Bone marrow (tissue), 2 donors: ENCODE measurements around the gene VGF.

Source experiments
- DNase-seq, 2 donors: peaks; one replicate each; lab custom pipeline; 2025; lab: John Stamatoyannopoulos, UW

Gene VGF

DNA sequence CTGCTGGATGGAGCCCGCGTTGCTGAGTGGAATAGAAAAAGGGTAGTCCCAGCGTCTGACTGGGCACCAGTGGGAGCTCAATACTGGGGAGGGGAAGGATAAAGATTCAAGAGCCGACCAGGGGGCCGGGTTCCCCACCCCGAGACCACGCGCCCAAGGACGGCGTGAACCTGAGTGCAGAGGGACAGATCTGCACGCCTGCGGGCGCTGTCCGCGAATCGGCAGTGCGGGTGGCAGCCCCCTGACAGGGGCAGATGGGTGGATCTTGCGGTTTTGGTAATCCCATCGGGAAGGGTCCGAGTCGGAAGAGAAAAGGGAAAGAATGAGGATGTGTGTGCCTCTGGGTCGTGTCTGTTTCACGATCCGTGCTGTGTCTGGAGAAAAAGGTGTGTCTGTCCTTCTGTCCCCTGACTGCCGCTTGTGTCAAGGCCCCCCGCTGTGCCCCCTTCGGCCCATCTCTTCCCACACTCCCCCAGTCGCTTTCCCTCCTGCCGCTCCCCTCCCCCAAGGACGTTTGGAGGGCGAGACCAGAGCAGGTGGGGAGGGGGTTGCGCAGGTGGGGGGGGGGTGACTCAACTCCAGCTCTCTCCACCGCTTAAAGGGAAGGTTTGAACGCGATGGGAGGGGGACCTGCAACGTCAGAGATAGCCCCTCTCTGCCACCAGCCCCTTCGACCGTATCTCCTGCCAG, 734 bp upstream of the VGF start:
- DNase-seq = no peak

DNA sequence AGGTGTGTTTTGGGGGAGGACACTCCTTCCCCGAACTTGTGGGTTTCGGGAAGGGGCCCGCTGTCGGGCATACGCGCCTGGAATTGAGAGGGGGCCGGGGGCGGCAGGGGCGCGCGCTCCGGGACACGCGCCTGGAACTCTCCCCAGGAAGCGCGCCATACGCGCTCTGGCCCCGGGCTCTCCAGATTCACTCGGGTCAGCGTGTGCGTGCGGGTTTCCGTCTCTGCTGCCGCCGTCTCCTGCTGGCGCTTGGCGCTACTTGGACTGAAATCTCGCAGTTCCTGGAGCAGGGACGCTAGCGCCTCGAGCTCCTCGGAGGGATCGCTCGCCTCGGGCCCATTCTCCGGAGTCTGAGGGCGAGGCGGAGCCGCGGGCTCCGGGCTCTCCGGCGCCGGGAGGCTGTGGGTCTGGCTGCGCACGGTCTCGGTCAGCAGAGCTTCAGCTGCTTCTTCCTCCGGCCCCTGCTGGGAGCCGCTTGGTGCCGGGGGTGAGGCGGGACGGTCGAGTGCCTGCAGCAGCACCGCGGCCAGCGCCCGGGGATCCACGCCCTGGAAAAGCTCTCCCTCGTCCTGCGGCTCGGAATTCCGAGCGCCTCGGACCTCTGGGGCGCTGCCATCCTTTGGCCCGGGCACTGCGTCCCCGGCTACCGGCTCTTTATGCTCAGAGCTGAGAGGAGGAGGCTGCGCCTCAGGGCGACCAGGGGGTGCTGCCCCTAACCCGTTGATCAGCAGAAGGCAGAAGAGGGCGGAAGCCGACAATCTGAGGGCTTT, 1.1 kb downstream of the VGF start:
- DNase-seq = no peak

DNA sequence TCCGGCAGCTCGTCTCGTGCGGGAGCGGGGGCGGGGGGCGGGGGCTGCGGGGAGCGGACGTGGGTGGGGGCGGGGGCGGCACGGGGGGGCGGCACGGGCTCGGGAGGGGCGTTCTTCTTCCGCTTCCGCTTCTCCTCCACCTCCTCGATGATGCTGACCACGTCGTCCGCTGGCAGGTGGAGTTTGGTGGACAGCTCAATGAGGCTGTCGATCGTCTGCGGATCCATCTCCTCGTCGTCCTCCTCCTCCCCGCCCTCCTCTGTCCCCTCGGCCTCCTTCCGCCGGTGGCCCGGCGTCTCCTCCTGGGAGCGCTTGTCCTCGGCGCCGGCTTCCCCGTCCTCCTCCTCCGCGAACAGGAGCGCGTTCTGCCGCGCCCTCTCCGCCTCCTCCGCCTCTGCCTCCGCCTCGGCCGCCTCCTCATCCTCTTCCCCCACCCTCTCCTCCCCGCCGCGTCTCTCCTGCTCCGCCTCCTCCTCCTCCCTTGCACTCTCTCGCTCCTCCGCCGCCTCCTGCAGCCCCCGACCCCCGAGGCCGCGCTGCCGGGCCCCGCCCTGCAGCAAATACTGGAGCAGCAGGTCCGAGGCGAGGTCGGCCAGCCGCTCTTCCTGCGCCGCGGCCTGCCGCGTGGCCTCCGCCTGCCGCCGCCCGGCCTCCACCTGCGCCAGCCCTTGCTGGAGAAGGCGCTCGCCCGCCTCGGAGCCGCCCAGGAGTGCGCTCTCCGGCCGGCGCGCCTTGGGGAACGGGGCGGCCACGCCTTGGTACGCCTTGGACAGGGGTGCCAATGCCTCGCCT, 1.9 kb downstream of the VGF start:
- DNase-seq = no peak

DNA sequence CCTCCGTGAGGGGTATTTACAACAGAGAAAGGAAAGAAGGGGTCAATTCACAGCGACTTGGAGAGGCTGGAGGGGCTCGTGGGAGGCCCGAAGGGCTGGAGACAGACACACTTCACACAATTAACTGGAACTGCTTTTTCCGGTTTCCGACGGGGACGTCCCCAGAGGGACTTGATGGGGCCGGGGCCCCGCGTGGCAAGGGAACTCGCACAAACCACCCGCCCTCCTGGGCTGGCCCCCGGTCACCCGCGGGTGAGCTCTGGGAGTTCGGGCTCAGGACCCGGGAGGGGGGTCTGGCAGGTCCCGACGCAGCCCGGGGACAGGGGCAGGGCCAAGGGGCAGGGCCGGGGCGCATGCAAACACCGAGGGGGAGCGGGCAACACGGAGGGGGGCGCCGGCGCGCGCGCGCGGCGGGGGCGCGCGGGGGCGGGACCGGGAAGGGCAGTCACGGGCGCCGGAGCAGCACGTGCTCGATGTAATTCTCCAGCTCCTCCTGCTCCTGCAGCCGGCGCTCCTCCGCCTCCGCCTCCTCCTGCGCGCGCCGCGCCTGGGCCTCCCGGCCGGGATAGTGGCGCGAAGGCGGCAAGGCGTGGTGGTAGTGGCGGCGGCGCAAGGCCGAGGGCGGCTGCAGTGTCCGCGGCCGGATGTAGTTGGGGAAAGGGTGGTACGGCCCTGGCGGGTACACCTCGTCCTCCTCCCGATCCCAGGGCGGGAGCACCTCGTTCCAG, 2.7 kb downstream of the VGF start:
- DNase-seq = no peak

DNA sequence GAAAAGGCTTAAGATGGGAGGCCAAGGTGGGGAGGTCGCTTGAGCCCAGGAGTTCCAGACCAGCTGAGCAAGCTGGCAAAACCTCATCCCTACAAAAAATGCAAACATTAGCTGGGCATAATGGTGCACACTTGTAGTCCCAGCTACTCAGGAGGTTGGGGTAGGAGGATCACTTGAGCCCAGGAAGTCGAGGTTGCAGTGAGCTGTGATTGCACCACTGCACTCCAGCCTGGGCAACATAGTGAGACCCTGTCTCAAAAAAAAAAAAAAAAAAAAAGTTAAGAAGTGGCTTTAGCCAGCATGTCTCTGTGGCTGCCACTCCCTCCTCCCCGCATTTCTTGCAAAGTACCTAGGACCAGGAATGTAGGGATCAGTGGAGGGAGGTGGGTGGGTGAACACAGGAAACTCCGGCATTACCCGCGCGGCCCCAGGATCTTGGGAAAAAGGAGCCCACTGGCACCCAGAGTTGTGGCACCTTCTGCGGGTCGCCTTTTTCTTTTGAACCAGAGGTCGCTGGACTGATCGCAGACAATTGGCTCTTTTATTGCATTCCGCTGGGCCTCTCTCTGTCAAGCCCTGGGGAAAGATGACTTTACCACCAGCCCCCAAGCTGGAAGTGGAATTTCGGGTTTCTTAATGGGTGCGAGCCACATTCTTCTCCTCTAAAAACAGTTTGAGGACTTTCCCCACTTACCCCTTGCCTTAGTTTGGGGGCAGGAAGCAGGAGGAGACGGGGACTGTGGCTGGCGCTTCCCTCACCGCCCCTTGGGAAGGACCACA, 3.5 kb downstream of the VGF start:
- DNase-seq = no peak

DNA sequence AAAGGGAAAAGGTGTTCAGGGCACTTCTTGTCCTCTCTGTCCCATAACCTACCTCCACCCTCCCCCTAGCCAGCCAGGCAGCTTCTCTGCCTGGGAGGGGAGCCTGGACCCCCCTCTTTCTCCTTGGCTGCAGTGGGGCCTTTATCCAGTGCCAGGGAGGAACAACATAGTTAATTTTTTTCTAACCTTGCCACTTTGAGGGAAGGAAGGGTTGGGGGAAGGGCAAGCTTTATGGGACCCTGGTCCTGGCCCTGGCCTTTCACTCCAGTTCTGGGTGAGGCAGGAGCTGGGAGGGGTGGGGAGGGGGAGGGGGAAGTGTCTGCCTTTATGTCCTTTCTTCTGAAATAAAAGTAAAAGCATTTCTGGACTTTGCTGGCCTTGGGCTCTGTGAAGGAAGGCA, 4.5 kb downstream of the VGF start:
- no peak for DNase-seq

DNA sequence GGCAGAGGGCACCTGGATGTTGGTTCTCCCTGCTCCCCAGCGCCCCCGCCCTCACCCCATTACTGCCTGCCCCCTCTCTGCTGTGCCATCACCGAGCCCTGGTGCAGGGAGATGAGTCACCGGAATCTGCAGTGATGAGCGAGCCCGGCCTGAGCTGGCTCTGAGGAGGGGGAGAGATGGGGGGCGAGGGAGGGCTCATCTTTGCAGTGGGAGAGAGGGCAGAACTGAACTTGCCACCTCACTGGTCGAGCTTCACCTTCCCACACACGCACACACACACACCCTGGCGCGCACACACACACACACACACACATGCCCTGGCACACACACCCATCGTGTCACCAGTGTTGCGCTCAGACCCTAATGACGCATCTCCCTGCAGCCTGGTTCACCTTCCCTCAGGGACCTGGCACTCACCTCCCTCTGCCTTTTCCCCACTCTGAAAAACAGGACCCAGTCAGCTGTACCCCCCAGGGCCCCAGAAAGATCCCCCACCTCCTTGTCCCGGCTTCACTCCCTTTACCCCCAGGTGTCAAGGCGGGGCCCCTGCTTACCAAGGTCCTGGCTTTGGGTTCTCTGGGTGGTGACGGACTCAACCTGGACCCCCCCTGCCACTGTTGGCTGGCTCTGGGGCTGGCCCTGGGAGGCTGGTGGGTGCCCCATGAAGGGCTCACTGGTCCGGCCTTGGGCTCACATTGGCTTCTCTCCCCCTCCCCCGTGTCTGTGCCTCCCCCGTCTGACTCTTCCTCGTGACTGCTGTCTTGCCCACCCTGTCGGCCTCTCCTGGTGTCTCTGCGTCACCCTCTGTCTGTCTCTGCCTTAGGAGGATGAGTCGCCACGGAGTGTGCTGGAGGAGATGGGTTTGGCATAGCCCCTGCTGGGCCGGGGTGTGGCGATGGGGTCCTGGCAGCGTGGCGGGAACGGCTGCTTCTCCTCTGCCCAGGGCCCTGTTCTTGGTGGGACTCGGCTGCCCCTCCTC, 5.4 kb downstream of the VGF start:
- no peak for DNase-seq

DNA sequence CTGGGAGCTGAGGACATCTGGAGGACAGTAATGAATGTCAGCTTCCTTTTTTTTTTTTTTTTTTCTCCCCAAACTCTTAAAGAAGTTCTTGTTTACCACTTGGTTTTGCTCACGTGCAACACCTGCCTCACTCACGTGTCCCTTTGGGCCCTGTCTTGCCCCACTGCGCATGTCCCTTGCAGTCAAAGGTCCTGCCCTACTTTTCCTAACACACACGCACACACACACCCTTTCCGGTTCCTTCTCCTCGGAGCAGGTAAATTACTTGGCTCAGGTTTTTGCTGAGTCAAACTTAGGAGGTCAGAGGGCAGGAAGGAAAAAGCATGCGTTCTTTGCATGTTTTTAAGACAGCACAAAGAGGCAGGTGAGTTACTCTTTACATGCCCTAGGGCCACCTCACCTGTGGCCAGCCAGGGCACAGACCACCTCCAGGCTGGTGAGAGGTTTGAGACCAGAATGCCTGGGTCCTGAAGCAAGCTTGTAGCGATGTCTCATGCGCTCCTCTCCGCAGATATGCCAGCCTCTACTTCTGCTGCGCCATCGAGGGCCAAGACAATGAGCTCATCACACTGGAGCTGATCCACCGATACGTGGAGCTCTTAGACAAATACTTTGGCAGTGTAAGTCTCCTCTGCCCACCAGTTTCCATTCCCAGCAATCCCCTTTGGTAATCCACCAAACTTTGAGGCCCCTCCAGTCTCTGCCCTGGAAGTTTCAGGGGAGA, 8.3 kb downstream of the VGF start:
- no peak for DNase-seq

DNA sequence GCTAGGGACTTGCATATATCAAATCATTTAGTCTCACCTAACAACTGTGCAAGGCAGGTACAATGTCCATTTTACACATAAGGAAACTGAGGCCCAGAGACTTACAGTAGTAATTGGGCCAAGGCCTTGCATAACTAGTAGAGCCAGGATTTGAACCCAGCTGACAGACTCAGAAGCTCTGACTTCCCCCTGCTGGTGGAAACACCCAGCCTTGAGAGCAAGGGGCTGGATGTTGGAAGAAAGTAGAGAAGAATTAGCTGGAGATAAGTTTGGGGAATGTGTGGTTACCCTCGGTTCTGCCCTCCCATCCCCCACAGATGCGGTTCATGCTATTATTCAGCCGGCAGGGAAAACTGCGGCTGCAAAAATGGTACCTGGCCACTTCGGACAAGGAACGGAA, 9.1 kb downstream of the VGF start:
- DNase-seq = no peak

DNA sequence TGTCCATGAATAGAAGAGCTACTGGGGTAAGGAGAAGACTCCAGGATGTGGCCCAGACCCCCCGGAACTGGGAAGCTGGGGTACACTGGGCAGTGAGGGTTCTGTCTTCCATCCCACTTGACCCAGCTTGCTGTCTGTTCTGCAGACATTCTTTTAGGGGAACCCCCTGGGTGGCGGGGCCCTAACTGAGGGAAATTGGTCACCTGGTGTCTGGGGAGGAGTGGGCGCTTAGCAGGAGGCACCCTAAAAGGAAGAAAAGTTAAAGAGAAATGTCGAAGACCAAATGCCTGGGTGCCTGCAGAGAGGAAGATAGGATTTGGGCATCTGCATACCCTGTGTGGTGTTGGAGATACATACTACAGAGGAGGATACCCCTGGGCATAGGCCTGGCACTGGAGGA, 10.1 kb downstream of the VGF start:
- no peak for DNase-seq

DNA sequence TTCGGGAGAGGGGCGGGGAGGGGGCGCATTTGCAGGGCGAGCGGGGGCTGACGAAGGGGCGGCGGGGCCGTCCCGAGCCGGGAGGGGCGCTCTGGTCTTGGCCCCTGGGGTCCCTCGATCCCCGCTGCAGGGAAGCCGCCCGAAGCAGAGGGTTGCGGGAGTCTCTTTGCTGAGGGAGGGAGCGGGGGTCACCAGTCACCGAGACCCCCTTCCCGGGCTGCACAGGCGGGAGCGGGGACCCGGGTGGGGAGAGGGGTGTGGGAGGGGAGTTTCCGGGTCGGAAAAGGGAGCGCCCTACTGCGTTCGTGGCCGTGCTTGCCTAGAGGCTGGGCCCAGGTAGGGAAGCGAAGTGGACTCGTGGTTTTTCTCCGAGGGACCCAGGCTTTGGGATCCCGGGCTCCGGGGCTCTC, 10.7 kb downstream of the VGF start:
- DNase-seq = no peak

DNA sequence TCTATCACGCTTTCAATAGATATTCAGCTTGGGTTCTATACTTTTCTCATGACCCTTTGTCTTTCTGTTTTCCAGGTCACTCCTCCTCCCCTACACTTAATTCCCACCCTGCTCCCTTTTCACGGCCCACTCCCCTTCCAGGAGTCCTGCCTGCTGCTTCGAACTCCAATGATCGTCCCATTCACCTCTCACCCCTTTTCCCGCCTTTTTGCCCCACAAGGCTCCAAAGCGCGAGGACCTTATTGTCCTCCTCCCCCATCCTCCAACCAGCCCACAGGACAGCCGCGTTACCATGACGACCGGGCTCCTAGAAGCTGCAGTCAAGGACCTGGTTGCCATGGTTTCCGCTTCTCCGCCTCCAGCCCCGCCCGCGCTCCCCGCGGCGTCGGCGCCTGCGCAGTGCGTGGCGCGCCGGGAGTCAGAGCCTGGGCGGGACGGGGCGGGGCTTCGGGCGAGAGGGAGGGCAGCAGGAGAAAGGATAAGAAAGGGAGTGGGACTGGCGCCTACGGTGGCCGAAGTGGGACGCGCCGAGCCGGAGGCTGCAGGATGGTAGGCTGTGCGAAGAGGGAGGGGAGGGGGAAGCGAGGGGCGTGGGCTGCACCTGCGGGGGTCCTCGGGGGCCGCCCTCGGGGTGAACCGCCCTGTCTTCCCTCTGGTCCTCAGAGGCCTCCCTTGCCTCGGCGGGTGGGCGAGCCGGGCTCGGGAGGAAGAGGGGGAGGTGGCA, 11.2 kb downstream of the VGF start, which contains the start of gene AP1S1:
Gene AP1S1, plus strand, starts transcription at position 508 of the 724 bp plus-strand sequence. Its CDS starts 39 bp downstream, at position 547.
- peak; percentile 55 to 76 for DNase-seq

DNA sequence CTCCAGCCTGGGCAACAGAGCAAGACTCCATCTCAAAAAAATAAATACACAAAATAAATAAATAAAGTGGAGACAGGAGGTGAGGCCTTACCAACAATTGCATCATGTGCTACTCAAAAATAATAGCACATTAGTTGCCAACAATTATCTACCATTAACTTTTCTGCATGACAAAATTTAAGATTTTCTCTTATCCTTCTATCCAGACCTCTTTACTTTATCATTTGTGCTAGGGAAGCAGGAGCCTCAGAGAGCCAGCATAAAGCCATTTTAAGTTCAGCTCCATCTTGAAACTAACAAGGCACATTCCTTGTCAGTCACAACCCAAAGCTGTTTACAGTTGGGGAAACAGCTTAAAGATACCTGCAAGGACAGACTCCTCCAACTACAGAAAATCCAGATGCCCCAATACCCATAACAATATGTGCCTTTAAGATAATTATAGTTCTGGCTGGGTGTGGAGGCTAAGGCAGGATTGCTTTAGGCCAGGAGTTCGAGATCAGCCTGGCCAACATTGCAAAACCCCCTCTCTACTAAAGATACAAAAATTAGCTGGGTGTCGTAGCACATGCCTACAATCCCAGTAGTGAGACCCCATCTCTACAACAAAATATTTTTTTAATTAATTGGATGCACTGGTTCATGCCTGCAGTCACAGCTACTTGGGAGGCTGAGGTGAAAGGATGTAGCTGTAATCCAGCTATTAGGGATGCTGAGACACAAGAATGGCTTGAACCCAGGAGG, 13.3 kb downstream of the VGF start:
- no peak for DNase-seq

DNA sequence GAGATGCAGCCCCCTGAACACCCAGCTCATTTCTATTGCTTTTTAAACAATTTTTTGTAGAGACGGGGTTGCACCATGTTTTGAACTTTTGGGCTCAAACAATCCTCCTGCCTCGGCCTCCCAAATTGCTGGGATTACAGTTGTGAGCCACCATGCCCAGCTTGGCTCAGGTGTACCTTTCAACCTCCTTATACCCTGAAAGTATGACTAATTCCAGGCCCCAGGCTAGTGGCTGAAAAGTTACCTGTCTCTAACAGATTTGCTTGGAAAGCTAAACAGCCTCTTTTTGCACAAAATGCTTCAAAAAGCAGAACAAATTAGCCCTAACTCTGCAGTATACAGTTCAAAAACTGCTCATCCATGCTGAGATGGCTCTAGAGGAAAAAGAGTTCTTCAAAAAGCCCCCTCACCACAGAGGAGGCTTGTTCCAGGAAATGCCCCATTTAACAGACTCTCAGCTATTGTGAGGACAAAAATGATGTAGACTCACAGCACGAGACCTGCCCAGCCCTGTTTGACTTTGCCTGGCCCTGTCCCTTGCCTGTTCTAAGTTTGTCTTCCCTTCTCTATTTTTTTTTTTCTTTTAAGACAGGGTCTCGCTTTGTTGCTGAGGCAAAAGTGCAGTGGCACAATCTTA, 24.5 kb downstream of the VGF start:
- no peak for DNase-seq

DNA sequence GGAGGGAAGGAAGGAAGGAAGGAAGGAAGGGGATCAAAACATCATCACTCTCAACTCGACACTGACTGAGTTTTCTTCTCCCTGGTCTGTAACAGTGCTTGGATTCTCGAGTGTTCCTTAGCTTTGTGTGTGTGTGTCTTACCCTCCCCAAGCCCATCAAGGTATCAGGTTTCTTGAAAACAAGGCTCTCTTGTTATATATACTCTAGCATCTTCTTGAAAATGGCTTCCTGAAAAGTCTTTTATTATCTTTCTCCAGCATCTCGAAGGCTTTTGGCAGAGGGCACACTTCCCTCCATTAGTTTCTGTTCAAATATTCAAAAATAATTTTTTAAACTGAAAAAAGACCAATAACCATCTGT, 25.1 kb downstream of the VGF start:
- no peak for DNase-seq

DNA sequence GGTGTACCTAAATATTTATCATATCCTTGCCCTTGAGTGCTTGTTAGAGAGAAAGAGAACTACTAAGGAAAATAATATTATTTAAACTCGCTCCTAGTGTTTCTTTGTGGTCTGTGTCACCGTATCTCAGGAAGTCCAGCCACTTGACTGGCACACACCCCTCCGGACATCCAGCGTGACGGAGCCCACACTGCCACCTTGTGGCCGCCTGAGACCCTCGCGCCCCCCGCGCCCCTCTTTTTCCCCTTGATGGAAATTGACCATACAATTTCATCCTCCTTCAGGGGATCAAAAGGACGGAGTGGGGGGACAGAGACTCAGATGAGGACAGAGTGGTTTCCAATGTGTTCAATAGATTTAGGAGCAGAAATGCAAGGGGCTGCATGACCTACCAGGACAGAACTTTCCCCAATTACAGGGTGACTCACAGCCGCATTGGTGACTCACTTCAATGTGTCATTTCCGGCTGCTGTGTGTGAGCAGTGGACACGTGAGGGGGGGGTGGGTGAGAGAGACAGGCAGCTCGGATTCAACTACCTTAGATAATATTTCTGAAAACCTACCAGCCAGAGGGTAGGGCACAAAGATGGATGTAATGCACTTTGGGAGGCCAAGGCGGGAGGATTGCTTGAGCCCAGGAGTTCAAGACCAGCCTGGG, 27.0 kb downstream of the VGF start:
- peak; percentile 78 to 90 for DNase-seq

DNA sequence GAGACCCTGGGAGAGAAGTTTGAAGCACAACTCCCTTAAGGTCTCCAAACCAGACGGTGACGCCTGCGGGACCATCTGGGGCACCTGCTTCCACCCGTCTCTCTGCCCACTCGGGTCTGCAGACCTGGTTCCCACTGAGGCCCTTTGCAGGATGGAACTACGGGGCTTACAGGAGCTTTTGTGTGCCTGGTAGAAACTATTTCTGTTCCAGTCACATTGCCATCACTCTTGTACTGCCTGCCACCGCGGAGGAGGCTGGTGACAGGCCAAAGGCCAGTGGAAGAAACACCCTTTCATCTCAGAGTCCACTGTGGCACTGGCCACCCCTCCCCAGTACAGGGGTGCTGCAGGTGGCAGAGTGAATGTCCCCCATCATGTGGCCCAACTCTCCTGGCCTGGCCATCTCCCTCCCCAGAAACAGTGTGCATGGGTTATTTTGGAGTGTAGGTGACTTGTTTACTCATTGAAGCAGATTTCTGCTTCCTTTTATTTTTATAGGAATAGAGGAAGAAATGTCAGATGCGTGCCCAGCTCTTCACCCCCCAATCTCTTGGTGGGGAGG, 27.6 kb downstream of the VGF start:
- no peak for DNase-seq
